EL (cell line): ENCODE data around the gene PPP2R3C.
"Not testable (repeated sequence)": the region's sequence is repeated elsewhere in the genome, so short reads cannot be mapped to it uniquely, and the experiment has no call there.

Experiments used
- DNase-seq: peaks from one replicate; pipeline ENCODE4 v3.0.0-alpha.2; 2016

Gene PPP2R3C

DNA sequence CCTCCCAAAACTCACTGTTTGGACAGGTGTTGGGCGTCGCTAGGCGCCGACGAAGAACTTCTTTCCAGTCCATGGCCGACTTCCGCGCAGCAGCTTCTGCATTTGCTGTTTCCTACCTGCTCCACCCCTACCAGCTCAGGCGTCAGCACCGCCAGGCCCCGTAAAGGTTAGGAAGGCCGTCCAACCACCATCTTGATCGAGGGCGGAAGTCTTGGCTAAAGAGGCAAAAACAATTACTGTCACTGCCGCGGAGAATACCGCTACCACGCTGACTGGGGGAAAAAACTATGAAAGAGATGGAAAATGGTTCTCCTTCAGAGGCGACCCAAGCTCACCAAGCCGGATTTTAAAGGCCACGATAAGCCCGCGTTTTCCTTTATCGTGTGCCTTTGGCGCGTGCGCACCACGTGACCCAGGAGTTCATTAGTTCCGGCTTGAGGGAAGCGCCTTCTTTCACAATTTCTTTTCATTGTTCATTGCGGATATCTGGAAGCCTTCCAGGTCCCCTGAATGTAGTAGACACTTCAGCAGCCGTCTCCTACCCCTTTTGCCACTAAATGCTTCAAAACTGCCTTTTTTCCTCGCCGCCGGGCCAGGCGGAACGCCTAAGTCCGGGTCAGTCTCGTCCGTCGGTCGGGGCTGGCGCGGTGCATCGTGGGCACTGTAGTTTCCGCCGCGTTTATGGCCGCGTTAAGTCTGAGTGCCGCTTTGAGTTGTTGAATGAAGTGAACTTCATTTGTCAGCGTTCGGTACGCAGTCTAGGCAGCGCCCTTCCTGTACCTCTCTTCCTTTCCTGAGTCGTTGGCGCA is at the start of gene PPP2R3C, which contains the start of gene PRORP:
Gene PPP2R3C (minus strand): TSS at position 104 of the 809 bp plus-strand sequence. CDS start 31 bp downstream, at position 73.
Gene PRORP (plus strand): TSS at position 666 of the 809 bp plus-strand sequence. CDS start 694 bp downstream, outside the sequence.
- DNase-seq = peak; percentile 94

- no peak for DNase-seq
Observed at GRCh38 chr14:35167496-35167895, 45.7 kb upstream of the PPP2R3C start.

GRCh38 chr14:35164849-35165248 is 43.1 kb upstream of the PPP2R3C start:
- DNase-seq = no peak

DNA sequence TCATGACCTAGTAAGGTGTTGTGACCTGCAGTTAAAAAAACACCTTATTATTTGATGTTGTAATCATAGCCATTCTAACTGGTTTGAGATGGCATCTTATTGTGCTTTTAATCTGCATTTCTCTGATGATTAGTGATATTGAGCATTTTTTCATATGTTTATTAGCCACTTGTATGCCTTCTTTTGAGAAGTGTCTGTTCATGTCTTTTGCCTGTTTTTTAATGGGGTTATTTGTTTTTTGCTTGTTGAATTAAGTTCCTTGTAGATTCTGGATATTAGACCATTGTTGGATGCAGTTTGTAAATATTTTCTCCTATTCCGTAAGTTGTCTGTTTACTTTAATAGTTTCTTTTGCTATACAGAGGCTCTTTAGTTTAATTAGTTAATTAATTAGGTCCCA is 41.6 kb upstream of the PPP2R3C start:
- DNase-seq = no peak

DNA sequence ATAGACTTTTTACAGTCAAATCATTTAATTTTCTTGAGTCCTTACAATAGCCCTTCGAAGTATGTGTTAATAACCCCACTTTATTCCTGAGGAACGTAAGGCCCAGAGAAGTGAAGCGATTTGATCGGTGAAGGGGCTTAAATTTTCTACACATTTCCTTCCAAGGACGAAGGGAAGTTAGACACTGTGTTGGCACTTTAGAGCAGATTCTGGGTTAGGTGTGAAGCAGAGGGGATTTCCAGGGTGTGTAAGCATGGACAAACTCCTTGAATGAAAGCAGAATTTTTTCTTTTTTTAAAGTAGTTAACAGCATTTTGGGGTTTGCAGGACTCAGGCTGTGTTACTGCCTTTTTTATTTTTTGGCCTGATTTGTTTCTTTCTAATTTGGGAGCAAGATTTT is 39.4 kb upstream of the PPP2R3C start:
- peak; percentile 19 for DNase-seq

- peak; percentile 91 for DNase-seq
Observed at GRCh38 chr14:35159742-35160409, 38.1 kb upstream of the PPP2R3C start.

DNA sequence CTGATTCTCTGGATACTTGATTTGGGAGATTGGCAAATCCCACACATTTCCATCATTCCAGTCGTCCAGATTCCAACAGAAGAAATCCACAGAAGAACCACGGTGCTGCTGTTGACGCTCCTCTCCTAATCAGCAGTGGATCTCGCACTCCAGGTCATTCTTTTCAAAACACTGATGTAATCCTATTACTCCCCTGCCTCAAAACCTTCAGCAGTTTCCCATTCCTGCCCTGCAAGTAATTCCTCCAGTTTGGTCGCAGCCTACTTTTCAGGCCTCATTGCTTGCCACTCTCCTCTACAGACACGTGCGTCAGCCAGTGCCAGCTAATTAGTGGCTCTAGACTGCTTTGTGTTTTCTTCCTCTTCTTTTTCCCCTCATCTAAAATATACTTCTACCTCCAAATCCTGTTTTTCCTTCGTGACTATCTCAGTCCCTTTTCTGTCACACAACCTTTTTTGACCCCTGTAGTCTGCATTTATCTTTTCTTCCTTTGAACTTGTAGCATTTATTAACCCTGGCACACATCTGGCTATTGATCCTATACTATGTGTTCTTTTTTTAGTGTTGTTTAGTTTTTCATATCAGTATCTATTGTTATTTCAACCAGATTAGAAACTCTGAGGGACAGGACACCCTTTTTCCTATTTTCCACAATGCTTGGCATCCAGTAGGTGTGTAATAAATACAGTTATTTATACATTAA is 37.3 kb upstream of the PPP2R3C start:
- DNase-seq = no peak

- no peak for DNase-seq
Observed at GRCh38 chr14:35158491-35158890, 36.7 kb upstream of the PPP2R3C start.

DNA sequence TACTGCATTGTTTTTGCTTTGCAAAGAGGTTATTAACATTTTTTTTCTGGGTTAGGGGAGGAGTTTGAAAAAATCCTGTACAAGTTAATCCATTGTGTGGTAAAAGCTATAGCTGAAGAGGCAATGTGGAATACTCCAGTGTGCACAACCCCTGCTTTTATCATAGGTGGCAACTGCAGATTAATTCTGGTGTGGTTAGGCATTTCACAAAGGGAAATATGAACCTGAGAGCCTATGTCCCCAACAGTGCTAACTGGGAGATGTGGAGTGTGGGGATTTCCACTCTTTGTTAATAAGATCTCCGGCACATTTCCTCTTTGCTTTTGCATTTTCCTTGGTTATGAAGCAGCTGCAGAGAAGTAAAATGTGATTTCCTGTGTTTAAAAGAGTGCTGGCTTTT is 34.2 kb upstream of the PPP2R3C start:
- DNase-seq = peak; percentile 60

DNA sequence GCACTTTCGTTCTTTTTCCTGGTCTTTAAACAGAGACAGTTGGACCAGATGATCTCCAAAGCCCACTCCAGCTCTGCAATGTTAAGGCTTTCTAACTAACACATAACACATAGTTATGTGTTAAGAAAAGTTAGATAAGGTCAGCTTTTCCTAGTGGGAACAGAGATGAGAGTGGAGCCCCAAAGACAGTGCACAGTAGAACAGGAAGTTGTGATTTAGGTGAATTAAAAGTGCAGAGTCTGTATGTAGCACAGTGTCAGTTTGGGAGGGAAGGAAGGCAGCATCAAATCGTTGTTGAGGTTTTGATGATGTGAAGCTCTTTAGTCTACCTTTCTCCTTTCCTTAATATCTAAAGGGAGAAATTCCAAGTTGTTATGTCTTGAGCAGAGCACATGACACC is 32.2 kb upstream of the PPP2R3C start:
- DNase-seq = no peak

GRCh38 chr14:35152531-35152930 is 30.7 kb upstream of the PPP2R3C start:
- not testable (repeated sequence) for DNase-seq

- DNase-seq = no peak
Observed at GRCh38 chr14:35149239-35149638, 27.4 kb upstream of the PPP2R3C start.

- no peak for DNase-seq
Observed at GRCh38 chr14:35147711-35148110, 25.9 kb upstream of the PPP2R3C start.

GRCh38 chr14:35147186-35147585 is 25.4 kb upstream of the PPP2R3C start:
- no peak for DNase-seq

DNA sequence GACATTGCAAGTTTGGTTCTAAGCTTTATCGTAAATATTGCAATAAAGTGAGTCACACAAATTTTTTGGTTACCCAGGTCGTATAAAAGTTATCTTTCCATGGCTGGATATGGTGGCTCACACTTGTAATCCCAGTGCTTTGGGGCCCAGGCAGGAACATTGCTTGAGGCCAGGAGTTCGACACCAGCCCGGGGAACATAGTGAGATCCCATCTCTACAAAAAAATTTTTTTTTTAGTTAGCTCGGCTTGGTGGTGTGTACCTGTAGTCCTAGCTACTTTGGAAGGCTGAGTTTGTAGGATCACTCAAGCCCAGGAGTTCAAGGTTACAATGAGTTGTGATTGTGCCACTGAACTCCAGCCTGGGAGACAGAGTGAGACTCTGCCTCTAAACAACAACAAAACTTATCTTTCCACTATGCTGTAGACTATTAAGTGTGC is 24.9 kb upstream of the PPP2R3C start:
- no peak for DNase-seq

DNA sequence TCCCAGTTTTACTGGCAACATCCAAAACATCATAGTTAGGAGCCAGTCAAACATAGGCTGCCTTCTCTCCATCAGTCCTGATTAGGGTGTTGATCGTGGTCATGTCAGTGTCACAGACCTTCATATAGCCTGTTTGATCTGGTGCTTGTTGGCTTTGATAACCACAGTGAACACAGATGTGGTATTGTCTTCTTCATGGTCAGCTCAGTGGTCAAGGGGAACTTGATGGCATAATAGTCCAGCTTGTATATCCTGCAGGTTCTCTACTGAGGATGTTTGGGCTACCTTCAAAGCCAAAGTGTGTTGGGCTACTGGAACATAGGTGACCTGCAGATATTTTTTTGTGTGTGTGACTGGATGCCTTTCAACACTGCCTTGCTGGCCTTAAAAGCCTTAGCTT is 22.2 kb upstream of the PPP2R3C start:
- no peak for DNase-seq

DNA sequence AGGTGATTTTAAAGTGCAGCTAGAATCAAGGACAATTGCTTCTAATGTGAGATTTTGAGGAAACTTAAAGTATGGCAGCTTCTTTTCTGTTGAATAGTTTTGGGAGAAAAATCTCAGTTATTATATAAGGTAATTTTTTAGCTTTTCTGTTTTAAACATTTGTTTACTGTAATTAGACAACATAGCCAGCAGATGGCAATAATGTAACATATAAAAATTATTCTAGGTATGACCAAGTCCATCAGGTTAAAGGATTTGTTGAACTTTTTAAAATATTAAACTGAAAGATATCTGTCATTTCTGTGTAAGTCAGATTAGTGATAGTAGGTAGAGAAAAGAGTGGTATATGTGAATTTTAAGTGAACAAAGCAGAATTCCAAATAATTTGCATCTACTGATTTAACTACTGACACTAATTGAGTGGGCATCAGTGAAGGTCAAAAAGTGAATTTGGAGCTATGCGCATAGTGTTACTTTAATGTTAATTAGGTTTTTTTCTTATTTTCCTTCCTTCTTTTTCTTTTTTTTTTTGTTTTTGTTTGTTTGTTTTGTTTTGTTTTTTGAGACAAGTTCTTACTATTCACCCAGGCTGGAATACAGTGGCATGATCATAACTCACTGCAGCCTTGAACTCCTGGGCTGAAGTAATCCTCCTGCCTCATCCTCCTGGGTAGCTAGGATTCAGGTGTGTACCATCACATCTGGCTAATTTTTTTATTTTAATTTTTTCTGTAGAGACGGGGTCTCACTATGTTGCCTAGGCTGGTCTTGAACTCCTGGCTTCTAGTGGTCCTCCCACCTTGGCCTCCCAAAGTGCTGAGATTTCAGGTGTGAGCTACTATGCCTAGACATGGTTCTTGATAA is 19.2 kb upstream of the PPP2R3C start:
- no peak for DNase-seq

GRCh38 chr14:35138585-35138984 is 16.8 kb upstream of the PPP2R3C start:
- DNase-seq = no peak

GRCh38 chr14:35134329-35135123 is 12.7 kb upstream of the PPP2R3C start:
- no peak for DNase-seq

GRCh38 chr14:35133542-35134328 is 11.9 kb upstream of the PPP2R3C start:
- DNase-seq = no peak

GRCh38 chr14:35124127-35124526 is 2.3 kb upstream of the PPP2R3C start:
- DNase-seq = no peak
